Ecto neural progenitor cell (in vitro differentiated cells): ENCODE data around the gene PPFIA3.
"Not testable (repeated sequence)": the region's sequence is repeated elsewhere in the genome, so short reads cannot be mapped to it uniquely, and the experiment has no call there.

Experiments used
- DNase-seq: peaks from one replicate; pipeline ENCODE4 v3.0.0-alpha.2; 2018; ENCODE audit warnings: low spot score

The PPFIA3 gene

GRCh38 chr19:49125025-49125731 lies 5.8 kb downstream of the PPFIA3 start:
- DNase-seq, result peak; percentile 68

- DNase-seq, result no peak
Observed at GRCh38 chr19:49126575-49126974, 7.2 kb downstream of the PPFIA3 start.

- not testable (repeated sequence) for DNase-seq
Observed at GRCh38 chr19:49127225-49127624, 7.9 kb downstream of the PPFIA3 start.

- DNase-seq, result peak; percentile 98
Observed at GRCh38 chr19:49127674-49128544, 8.6 kb downstream of the PPFIA3 start.

GRCh38 chr19:49128545-49129237 lies 9.3 kb downstream of the PPFIA3 start:
- DNase-seq, result no peak

GRCh38 chr19:49129238-49129583 lies 9.9 kb downstream of the PPFIA3 start:
- peak; percentile 74 for DNase-seq

GRCh38 chr19:49130325-49130724 lies 11.0 kb downstream of the PPFIA3 start:
- no peak for DNase-seq

GRCh38 chr19:49132974-49133609 lies 13.7 kb downstream of the PPFIA3 start:
- no peak for DNase-seq

GRCh38 chr19:49133621-49134454 lies 14.5 kb downstream of the PPFIA3 start:
- peak; percentile 89 for DNase-seq

GRCh38 chr19:49135686-49136085 lies 16.3 kb downstream of the PPFIA3 start:
- DNase-seq, result no peak

- peak; percentile 44 for DNase-seq
Observed at GRCh38 chr19:49136771-49137171, 17.4 kb downstream of the PPFIA3 start.

- no peak for DNase-seq
Observed at GRCh38 chr19:49140951-49141350, 21.6 kb downstream of the PPFIA3 start.

GRCh38 chr19:49141352-49141751 lies 22.0 kb downstream of the PPFIA3 start:
- DNase-seq, result no peak

- DNase-seq, result peak; percentile 96
Observed at GRCh38 chr19:49142866-49143335, 23.6 kb downstream of the PPFIA3 start.

- peak; percentile 98 for DNase-seq
Observed at GRCh38 chr19:49145573-49146407, 26.4 kb downstream of the PPFIA3 start.

- not testable (repeated sequence) for DNase-seq
Observed at GRCh38 chr19:49146408-49146770, 27.0 kb downstream of the PPFIA3 start.

GRCh38 chr19:49148044-49148682 lies 28.8 kb downstream of the PPFIA3 start:
- peak; percentile 48 for DNase-seq

- peak; percentile 100 for DNase-seq
Observed at GRCh38 chr19:49148784-49149651, 29.7 kb downstream of the PPFIA3 start.

GRCh38 chr19:49149652-49150105 lies 30.3 kb downstream of the PPFIA3 start:
- DNase-seq, result peak; percentile 86
